ENCODE data around the gene BBS1.

Gene BBS1

DNA sequence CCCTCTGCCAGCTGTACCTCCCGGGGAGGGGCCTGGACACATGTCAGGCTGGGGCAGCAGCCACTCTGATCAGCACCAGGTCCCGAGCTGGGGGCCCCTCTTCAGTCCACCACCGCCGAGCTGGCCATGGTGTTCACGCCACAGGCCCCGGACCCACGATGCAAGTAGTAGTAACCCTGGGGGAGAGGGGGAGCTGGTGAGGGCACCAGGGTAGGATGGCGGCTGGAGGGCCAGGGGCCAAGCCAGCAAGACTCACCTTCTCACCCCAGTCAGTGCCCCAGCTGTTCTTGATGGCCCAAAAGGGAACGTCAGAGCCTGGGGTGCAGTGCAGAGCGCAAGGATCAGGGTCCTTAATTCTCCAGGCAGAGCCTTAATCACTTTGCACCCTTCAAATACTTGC lies 53.4 kb downstream of the BBS1 start:
- Histone ChIP-seq H3K36me3 (no peaks in the 10 kb centered on the region), H3K4me3 (ENCODE audit: low read depth in 1 of 2, low read length in 1 of 2) (no peak overlapping the region), H3K27me3 (peaks cover 59% of the 10 kb centered on the region), H3K9me3 (no peaks in the 10 kb centered on the region), H3K27ac (no peak overlapping the region), H3K4me1 (ENCODE audit: control insufficient read depth in 1 of 2, insufficient read depth in 1 of 2, low read depth in 1 of 2, low read length in 1 of 2) (peaks cover 4 to 5% of the 10 kb centered on the region in 2 experiments)
- TF ChIP-seq, protein P1, sequence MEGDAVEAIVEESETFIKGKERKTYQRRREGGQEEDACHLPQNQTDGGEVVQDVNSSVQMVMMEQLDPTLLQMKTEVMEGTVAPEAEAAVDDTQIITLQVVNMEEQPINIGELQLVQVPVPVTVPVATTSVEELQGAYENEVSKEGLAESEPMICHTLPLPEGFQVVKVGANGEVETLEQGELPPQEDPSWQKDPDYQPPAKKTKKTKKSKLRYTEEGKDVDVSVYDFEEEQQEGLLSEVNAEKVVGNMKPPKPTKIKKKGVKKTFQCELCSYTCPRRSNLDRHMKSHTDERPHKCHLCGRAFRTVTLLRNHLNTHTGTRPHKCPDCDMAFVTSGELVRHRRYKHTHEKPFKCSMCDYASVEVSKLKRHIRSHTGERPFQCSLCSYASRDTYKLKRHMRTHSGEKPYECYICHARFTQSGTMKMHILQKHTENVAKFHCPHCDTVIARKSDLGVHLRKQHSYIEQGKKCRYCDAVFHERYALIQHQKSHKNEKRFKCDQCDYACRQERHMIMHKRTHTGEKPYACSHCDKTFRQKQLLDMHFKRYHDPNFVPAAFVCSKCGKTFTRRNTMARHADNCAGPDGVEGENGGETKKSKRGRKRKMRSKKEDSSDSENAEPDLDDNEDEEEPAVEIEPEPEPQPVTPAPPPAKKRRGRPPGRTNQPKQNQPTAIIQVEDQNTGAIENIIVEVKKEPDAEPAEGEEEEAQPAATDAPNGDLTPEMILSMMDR (IDR thresholded peaks at IDR 0.05) = no peak

DNA sequence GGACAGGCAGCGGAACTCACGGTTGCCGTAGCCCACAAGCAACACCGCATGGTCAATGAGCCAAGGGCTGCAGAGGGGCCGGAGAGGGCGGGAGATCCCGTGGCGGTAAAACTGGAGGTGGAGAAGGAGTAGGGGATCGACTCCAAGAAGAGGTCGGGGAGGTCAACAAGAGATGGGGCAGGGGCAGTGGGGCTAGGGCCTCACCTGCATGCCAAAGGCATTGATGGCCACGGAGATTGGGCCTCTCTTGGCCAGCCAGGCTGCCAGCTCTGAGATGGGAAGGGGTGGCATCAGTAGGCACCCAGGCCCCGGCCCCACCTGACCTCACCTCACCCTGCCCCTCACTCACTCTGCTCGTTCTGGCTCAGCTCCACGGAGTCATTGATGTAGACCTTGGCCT lies 54.1 kb downstream of the BBS1 start:
- TF ChIP-seq, protein P1 (IDR thresholded peaks at IDR 0.05) = no peak
- no peak overlapping the region for H3K4me3 ChIP-seq (ENCODE audit: low read depth in 1 of 2, low read length in 1 of 2)
- no peaks in the 10 kb centered on the region for H3K9me3 ChIP-seq
- H3K36me3 ChIP-seq = no peaks in the 10 kb centered on the region
- peaks cover 59% of the 10 kb centered on the region for H3K27me3 ChIP-seq
- no peak overlapping the region for H3K27ac ChIP-seq
- H3K4me1 ChIP-seq (ENCODE audit: control insufficient read depth in 1 of 2, insufficient read depth in 1 of 2, low read depth in 1 of 2, low read length in 1 of 2) = peaks cover 4 to 5% of the 10 kb centered on the region in 2 experiments

DNA sequence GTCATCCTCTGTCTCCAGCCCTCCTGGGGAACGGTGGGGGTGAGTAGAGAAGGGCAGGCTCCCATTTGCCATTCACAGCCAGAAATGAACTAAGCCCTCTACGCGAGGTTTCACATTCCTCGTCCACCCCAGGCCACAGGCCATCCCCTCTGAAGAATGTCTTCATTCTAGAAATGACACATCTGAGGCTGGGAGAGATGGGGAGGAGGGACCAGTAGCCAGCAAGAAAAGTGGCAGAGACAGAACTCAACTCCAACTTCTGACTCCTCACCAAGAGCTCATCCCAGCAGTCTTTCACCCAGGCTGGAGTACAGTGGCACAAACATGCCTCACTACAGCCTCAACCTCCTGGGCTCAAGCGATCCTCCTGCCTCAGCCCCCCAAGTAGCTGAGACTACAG lies 54.5 kb downstream of the BBS1 start:
- no peak overlapping the region for H3K4me3 ChIP-seq (ENCODE audit: low read depth in 1 of 2, low read length in 1 of 2)
- H3K27ac ChIP-seq = no peak overlapping the region
- TF ChIP-seq, protein P1 (IDR thresholded peaks at IDR 0.05) = no peak
- peaks cover 59% of the 10 kb centered on the region for H3K27me3 ChIP-seq
- H3K4me1 ChIP-seq (ENCODE audit: control insufficient read depth in 1 of 2, insufficient read depth in 1 of 2, low read depth in 1 of 2, low read length in 1 of 2) = peaks cover 4 to 5% of the 10 kb centered on the region in 2 experiments
- H3K36me3 ChIP-seq = no peaks in the 10 kb centered on the region
- no peaks in the 10 kb centered on the region for H3K9me3 ChIP-seq

DNA sequence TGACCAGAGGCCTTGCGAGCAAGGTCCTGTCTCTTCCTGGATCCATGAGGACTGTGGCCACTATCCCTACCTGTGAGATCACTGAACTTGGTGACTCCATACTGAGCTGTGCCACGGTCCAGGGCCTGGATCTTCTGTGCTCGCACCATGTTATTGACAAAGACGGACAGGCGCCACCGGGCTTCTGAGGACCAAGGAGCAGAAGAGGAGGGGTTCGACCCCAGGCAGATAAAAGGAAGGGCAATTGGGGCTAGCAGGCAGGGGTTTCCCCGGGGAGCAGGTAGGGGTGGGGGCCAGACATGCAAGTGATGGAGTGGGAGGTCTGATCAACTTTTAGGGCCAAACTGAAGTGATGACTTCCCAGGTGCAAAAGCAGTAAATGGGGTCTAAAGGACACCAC lies 55.8 kb downstream of the BBS1 start:
- H3K36me3 ChIP-seq = no peaks in the 10 kb centered on the region

DNA sequence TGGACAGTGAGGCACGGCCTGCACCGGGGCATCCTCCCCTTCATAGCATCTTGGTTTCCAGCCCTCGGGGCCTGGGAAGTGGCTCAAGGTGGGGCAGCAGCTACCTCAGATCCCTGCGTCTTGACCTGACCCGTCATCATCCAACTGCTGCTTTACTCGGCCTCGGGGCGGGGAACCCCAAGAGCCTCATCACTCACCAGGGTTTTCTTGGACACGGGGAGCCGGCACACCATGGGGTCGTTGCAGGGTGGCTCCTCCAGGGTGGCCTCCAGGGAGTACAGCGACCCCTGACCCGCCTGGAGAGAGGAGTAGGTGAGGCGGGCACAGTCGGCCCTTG lies 57.3 kb downstream of the BBS1 start:
- Histone ChIP-seq H3K4me3 (ENCODE audit: low read depth in 1 of 2, low read length in 1 of 2) (no peak overlapping the region), H3K4me1 (ENCODE audit: control insufficient read depth in 1 of 2, insufficient read depth in 1 of 2, low read depth in 1 of 2, low read length in 1 of 2) (peaks cover 4 to 5% of the 10 kb centered on the region in 2 experiments), H3K9me3 (no peaks in the 10 kb centered on the region), H3K27me3 (peaks cover 54% of the 10 kb centered on the region), H3K27ac (no peak overlapping the region), H3K36me3 (no peaks in the 10 kb centered on the region)
- TF ChIP-seq, protein P1 (IDR thresholded peaks at IDR 0.05) = no peak

More for the DNA sequence above, 55.8 kb downstream of the BBS1 start:
- peaks cover 4 to 5% of the 10 kb centered on the region in 2 experiments for H3K4me1 ChIP-seq (ENCODE audit: control insufficient read depth in 1 of 2, insufficient read depth in 1 of 2, low read depth in 1 of 2, low read length in 1 of 2)
- peaks cover 58% of the 10 kb centered on the region for H3K27me3 ChIP-seq
- no peaks in the 10 kb centered on the region for H3K9me3 ChIP-seq
- H3K4me3 ChIP-seq (ENCODE audit: low read depth in 1 of 2, low read length in 1 of 2) = no peak overlapping the region
- TF ChIP-seq, protein P1 (IDR thresholded peaks at IDR 0.05) = no peak
- no peak overlapping the region for H3K27ac ChIP-seq
